HuH-7.5 (cell line): Measurements from ENCODE around the gene CASD1.

ENCODE experiments used
- DNase-seq: peaks from one replicate; pipeline ENCODE4 v3.0.0; 2011; ENCODE audit warnings: low spot score

The CASD1 gene

GRCh38 chr7:94509264-94509886 lies at the start of gene CASD1:
Gene CASD1, plus strand, starts transcription at chr7:94509809. Its CDS starts 276 bp downstream, at chr7:94510085.
- peak; percentile 54 for DNase-seq

- DNase-seq, result no peak
Observed at GRCh38 chr7:94466516-94466915, 43.1 kb upstream of the CASD1 start.

GRCh38 chr7:94471604-94472003 lies 38.0 kb upstream of the CASD1 start:
- no peak for DNase-seq

- no peak for DNase-seq
Observed at GRCh38 chr7:94472608-94473007, 37.0 kb upstream of the CASD1 start.

GRCh38 chr7:94476251-94476840 lies 33.3 kb upstream of the CASD1 start:
- DNase-seq, result no peak

GRCh38 chr7:94477878-94478277 lies 31.7 kb upstream of the CASD1 start:
- DNase-seq, result no peak

GRCh38 chr7:94478648-94479214 lies 30.9 kb upstream of the CASD1 start:
- DNase-seq, result no peak

GRCh38 chr7:94481279-94481678 lies 28.3 kb upstream of the CASD1 start:
- DNase-seq, result no peak

- DNase-seq, result no peak
Observed at GRCh38 chr7:94482796-94483195, 26.8 kb upstream of the CASD1 start.

GRCh38 chr7:94483843-94484242 lies 25.8 kb upstream of the CASD1 start:
- no peak for DNase-seq

GRCh38 chr7:94486216-94486615 lies 23.4 kb upstream of the CASD1 start:
- no peak for DNase-seq

- DNase-seq, result no peak
Observed at GRCh38 chr7:94491410-94491809, 18.2 kb upstream of the CASD1 start.

- no peak for DNase-seq
Observed at GRCh38 chr7:94492601-94493000, 17.0 kb upstream of the CASD1 start.

- no peak for DNase-seq
Observed at GRCh38 chr7:94497874-94498670, 11.5 kb upstream of the CASD1 start.

- no peak for DNase-seq
Observed at GRCh38 chr7:94498918-94499317, 10.7 kb upstream of the CASD1 start.

- DNase-seq, result peak; percentile 15
Observed at GRCh38 chr7:94507462-94507861, 2.1 kb upstream of the CASD1 start.

- no peak for DNase-seq
Observed at GRCh38 chr7:94507962-94508361, 1.6 kb upstream of the CASD1 start.

- peak; percentile 71 for DNase-seq
Observed at GRCh38 chr7:94509887-94510581, 425 bp downstream of the CASD1 start.

- DNase-seq, result peak; percentile 38
Observed at GRCh38 chr7:94510582-94511496, 1.2 kb downstream of the CASD1 start.

- DNase-seq, result no peak
Observed at GRCh38 chr7:94511718-94512117, 2.1 kb downstream of the CASD1 start.
